Renal pelvis (tissue), 4 donors: ENCODE results near the gene ATRN. TPM values are rescaled to one million over a fixed set of nuclear protein-coding genes. Genes with fewer than 3 reads are reported as not detected.
"Not testable (repeated sequence)": the region's sequence is repeated elsewhere in the genome, so short reads cannot be mapped to it uniquely, and the experiment has no call there.

ENCODE experiments used
- DNase-seq: peaks from one replicate; pipeline ENCODE4 v3.0.0-alpha.2; 2013
- polyA plus RNA-seq, 3 donors: library from polyadenylated mRNA; unstranded; fragments of 120-200 nt; gene quantifications; one replicate each; pipeline ENCODE4 v1.2.1, GENCODE V29; 2013; ENCODE audit not compliant: insufficient read length in 3 of 3

ATRN gene
- polyA plus RNA-seq, 3 donors: 47.6 to 56.7 (median 53.5) TPM

DNA sequence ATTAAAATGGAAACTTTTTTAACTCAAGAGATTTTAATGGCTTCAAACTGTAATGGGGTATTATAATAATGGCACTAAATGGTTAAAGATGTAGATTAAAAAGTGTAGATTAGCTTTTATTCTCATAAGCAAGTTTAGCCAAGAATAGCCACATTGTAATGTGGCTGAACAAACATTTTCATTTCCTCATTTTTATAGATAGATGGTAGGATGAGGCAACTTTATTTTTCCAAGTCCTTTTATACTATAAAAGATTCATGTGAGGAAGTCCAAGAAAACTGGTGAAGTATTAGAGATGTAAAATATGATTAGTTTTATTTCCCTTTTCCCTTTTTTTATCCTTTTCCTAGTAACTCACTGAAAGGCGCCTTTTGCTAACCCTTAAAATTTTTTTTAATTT is 88.8 kb downstream of the ATRN start:
- DNase-seq: no peak

DNA sequence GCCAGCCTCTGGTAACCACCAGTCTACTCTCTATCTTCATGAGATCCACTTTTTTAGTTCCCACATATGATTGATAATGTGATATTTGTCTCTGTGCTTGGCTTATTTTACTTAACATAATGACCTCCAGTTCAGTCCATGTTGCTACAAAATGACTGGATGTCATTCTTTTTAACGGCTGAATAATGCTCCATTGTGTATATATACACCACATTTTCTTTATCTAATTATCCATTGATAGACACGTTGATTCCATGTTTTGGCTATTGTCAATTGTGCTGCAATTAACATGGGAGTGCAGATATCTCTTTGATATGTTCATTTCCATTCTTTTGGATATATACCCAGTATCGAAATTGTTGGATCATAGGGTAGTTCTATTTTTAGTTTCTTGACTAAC is 89.3 kb downstream of the ATRN start:
- no peak for DNase-seq

DNA sequence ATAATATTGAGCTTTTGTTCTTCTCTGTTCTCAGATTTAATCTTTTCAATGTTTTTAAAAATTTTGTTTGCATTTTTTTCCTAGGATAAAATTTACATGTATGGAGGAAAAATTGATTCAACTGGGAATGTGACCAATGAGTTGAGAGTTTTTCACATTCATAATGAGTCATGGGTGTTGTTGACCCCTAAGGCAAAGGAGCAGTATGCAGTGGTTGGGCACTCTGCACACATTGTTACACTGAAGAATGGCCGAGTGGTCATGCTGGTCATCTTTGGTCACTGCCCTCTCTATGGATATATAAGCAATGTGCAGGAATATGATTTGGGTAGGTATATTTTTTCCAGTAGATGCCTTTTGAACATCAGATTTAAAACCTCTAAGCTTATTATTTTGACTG is 89.8 kb downstream of the ATRN start:
- no peak for DNase-seq

DNA sequence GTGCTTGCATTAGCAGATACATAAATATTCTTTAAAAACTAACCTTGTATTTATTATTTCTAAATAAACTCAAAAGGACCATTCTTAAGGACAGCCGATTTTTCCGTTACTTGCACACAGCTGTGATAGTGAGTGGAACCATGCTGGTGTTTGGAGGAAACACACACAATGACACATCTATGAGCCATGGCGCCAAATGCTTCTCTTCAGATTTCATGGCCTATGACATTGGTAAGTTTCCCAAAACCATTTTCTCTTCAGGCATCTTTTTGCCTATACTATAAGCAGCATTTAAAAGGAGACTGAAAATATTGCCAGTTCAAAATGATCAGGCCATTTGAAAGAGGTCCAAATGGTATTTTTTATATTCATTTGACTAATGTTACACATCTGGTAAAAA is 92.3 kb downstream of the ATRN start:
- DNase-seq: peak; percentile 40

DNA sequence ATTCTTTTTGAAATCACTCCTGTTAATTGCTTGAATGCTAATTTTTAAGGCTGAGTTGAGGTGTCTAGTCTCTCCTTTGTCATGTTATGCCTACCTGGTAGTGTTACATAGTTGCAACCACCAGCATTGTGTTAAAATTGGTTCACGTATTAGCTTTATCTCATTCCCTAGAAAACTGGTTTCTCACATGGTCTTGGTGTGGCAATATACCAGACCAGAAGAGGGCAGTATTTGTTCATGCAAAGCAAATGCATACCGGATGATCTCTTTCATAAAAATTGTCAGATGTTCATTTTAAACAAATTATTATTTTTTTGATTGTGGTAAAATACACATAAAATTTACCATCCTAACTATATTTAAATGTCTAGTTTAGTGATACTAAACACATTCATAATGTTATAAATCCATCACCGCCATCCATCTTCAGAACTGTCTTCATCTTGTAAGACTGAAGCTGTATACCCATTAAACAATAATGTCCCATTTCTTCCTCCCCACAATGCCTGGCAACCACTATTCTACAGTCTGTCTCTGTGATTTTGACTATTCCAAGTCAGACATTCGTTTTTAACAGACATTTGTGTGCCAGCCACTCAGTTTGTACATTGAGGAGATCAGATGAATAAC is 92.8 kb downstream of the ATRN start:
- peak; percentile 14 for DNase-seq

DNA sequence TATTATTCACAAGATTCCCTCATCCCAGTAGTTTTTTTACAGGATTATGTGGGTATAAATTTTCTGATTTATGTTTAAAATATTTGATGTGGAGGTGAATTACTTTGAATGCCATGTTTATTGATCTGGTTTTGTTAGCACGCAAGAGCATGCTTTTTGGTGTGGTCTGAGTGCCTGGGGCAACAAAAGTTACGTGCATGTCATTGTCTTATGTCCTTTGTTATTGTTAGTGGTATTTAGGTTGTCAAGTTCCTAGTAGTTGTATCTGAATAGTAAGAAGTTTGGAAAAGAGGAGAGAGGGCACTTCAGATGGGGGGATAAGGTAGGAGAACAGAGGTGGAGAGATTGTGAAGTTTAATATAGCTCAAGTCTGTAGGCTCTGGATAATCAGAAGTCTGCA is 95.0 kb downstream of the ATRN start:
- no peak for DNase-seq

DNA sequence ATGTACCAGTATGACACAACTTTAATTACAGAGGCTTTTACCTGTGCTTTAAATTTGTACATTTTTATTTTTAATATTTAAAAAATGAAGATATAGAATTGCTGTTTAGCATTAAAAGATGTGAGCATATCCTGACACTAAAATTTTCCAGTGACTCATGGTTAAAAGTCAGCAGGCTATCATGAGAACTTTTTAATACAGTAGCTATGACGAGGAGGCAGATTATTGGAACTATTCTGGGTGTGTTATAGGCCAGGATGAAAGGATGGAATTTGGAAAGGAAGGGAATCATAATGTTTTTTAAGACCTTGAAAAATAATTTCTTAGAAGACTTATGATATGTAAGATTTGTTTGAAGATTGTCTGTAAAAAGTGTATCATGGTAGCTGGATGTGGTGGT is 101.3 kb downstream of the ATRN start:
- DNase-seq: no peak

DNA sequence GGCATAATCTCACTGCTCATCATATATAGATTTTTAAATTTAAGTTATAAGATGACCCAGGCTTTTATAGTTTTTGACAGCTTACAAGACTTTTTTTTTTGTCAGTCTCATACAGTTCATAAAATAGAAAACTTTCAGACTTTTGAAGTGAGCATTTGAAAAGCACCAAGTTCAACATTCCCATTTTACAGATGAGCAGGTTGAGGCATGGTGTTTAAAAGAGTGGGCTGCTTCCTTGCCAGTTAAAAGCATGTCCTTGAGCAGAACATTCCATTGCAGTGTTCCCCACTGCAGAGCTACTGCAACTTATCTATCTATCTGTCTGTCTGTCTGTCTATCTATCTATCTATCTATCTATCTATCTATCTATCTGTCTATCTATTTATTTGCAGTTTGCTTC is 105.5 kb downstream of the ATRN start:
- no peak for DNase-seq

DNA sequence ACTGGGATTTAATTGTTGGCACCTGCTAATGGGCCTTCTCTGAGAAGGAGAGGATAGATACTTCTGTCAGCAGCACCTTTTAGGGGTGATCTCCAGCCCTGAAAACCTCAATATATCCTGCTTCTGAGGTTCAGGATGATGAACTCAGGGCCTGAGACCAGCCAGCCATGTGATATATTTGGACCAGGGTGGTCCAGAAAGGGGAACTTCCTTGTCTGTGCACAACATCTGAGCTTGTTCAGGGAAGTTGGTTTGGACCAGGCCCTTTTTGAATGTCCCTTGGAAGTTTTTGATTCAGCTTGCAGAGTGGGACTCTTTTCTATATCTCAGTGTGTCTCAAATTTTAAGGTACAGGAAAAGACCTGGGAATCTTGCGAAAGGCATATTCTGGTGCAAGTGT is 106.5 kb downstream of the ATRN start:
- no peak for DNase-seq

DNA sequence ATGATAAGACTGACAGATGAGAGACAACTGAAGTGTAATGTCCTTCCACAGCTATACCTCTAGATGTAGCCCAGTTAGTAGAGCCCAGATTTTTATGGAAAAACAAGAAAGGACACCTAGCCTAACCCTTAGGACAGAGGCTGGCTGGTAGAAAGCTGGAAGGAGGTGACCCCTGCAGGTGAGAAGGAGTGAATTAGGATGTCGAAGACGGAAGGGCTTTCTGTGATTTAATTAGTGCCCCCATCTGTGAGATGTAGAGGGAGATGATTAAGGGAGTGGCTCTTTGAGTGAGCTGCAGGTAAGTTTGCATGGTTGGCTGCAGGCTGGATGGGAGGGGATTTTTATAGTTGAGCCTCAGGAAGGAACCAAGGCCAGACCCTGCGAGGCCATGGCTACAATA is 109.6 kb downstream of the ATRN start:
- DNase-seq: no peak

DNA sequence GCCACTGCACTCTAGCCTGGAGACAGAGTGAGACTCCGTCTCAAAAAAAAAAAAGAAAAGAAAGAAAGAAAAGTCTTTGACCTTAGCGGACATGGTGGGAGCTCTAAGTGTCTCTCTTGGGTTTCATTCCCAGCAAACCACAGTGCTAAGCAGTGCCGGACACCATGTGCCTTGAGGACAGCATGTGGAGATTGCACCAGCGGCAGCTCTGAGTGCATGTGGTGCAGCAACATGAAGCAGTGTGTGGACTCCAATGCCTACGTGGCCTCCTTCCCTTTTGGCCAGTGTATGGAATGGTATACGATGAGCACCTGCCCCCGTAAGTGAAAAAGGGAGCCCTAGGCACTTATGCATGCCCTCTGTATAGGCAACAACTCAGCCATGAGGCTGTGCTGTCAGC is 112.9 kb downstream of the ATRN start:
- no peak for DNase-seq

DNA sequence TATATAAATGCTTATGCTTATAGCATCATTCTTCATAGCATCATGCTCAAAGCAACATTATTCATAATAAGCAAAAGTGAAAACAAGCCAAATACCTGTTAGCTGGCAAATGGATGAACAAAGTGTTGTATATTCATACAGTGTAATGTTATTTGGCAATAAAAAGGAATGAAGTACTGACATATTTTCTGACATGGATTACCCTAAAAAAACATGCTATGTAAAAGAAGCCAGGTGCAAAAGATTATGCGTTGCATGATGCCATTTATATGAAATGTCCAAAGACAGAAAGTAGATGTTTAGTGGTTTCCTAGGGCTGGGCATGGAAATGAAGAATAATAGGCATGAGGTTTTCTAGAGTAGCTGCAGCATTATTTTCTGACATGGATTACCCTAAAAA is 115.3 kb downstream of the ATRN start:
- no peak for DNase-seq

DNA sequence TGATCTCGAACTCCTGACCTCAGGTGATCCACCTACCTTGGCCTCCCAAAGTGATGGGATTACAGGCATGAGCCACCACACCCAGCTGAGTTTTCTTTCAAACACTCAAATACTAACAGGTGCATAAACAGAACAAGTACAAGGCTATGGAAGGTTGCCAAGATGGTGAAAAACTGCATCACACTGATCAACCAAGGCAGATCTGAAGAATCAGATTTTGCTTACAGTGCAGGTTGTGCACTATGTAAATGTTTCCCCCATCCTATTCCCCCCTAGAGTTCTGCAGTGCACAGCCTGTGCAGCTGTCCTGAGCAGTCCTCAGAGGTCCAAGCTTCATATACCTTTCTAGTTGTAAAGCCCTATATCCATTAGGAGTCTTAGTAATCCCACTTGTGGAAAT is 119.3 kb downstream of the ATRN start:
- DNase-seq: no peak

DNA sequence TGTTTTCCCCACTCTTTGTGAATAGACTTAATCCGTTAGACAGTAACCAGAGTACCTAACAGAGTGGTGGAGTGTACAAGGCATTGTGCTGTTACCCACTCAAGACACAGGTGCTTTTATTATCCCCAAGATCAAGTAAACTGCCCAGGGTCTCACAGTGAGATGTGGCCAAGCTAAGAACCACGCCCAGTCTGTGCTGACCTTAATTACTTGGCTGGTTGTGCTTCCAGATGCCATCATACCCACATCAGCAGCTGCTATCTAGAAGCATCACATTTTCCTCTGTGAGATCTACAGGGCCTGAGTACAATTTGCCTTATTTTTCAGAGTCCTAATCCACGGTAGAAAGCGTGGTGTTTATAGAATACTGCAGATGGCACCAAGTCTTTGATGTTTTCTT is 122.1 kb downstream of the ATRN start:
- no peak for DNase-seq

DNA sequence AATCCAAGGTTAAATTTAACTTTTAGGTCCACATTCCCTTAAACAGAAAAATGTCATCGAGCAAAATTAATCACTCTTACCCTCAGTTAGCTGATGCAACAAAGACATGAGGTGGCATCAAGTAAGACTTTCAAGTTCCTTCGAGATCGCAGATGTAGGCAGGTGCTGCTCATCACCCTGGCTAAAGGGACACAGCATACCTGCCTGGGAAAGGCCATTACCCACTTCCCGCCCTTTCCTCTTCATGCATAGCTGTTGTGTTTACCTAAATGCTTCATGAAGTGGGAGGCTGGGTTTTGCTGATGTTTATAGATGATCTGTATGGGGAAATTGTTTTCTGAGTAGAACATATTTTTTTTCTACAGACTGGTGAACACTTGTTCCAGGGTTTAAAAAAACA is 124.7 kb downstream of the ATRN start:
- no peak for DNase-seq

DNA sequence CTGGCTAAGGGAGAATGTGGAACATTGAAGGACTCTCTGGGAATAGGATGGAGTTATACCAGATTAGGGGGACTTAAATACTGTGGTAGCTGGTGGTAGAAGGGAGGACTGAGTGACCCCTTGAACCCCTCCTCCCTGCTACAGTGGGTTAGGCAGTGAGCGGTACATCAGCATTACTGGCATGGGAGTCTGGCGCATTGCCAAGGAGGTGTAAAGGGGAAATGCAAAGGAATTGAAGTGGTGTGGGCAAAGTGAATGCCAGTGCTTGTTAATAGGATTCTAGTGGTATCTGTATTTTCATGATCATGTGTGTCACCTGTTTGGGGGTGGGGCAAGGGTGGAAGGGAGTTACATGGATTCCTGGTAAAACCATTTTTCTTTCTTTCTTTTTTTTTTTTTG is 132.3 kb downstream of the ATRN start:
- no peak for DNase-seq

DNA sequence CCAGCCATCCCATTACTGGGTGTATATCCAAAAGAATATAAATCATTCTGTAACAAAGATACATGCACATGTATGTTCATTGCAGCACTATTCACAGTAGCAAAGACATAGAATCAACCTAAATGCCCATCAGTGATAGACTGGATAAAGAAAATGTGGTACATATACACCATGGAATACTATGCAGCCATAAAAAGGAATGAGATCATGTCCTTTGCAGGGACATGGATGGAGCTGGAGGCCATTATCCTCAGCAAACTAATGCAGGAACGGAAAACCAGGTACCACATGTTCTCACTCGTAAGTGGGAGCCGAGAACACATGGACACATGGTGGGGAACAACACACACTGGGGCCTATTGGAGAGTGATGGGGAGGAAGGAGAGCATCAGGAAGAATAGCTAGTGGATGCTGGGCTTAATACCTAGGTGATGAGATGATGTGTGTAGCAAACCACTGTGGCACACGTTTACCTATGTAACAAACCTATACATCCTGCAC is 134.6 kb downstream of the ATRN start:
- DNase-seq: not testable (repeated sequence)

DNA sequence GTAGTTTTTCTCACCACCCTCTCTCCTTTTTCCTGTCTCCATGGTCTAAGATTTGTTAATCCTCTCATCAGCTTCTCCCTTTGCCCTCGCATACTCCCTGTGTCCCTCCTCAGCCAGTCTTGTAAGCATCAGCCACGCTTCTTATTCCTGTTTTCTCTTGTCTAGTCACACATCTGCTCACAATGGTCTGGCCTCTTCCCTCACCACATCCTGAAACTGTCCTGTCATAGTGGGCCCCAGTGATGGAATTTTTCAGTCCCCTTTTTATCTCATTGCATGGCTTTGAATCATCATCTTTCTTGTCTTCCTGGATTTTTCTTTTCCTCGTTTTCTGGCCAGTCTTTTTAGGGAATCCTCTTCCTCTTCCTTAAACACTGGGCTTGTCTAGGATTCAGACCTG is 135.2 kb downstream of the ATRN start:
- no peak for DNase-seq

DNA sequence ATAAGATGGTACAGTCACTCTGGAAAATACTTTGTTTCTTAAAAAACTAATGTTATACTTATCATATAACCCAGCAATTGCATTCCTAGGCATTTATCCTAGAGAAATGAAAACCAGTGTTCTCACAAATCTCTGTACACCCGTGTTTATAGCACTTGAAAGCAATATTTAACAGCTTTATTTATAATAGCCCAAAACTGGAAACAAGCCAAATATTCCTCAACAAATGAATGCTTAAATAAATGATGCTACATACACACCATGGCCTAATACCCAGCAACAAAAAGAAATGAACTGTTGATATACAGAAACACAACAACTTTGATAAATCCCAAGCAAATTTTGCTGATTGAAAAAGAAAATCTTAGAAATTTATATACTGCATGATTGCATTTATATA is 141.1 kb downstream of the ATRN start:
- DNase-seq: no peak

DNA sequence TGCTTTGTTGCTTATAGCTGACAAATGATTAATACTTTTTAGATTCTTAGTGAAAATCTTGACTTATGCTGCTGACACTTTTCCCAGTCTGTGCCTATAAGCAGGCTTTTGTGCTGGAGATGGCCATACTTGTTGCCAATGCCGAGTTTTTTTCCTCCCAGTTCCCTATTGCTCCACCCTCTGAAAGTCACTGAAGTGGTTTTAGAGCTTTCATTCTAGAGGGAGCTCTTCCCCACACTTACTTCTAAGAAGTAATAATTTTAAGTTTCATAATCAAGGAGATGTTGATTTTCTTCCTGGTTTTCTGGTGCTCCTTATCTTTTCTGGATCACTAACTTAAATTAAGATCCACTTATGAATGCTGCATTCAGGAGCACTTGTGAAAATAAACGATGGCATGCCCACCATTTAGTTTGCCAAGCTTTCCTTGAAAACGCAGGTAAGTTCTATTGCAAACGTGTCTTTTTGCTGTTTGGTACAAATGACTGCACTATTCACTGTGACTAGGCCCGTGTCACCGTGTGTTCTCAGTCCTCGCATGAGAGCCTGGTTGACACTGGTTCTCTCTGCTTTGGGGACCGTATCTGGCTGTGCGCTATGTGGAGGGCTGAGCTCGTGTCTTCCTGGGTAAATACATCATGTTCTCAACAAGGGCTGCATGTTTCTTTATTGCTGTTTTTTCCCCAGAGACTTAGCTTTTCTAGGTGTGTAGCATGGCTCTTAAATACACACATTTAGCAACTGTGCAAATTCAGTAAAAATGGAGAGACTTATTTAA is 142.2 kb downstream of the ATRN start:
- no peak for DNase-seq

DNA sequence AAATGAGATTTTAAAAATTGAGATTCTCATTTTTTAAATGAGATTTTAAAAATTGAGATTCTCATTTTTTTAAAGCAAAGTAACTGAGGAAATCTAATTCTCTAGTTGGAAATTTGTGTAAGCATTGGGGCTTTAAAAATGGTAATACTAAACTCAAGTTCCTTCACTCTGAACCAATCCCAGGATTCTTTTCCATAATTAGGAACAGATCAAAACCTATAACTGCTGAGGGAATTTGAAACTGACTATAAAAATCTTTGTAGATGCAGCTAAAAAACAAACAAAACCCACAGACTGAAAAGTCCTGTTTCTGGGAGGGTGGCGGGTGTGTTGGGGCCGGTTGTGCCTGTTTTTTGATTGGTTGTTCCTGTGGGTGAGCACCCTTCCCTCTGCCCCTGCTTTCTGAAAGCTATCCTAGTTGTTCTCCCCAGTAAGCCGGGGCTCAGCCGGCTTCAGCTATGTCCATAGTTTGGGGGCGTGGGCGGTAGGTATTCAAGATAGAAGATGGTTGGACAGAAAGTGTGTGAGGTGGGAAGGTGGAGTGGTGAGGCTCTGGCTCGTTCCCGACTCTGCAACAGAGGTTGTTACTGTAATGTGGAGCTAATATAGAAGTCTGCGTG is 143.1 kb downstream of the ATRN start:
- DNase-seq: no peak

DNA sequence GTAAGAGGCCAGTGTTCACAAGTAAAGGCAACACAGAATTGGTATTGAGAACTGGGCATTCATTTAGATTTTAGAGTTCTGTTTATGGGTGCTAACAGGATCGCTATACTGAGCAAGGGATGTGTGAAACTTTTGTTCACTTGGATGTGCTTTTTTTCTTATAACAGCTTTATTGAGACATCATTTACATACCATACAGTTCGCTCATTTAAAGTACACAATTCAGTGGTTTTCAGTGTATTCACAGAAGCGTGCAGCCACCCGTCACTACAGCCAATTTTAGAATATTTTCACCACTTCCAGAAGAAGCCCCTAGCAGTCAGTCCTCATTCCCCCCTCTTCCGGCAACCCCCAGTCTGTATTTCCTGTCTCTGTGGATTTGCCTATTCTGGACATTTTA is 143.6 kb downstream of the ATRN start:
- no peak for DNase-seq

DNA sequence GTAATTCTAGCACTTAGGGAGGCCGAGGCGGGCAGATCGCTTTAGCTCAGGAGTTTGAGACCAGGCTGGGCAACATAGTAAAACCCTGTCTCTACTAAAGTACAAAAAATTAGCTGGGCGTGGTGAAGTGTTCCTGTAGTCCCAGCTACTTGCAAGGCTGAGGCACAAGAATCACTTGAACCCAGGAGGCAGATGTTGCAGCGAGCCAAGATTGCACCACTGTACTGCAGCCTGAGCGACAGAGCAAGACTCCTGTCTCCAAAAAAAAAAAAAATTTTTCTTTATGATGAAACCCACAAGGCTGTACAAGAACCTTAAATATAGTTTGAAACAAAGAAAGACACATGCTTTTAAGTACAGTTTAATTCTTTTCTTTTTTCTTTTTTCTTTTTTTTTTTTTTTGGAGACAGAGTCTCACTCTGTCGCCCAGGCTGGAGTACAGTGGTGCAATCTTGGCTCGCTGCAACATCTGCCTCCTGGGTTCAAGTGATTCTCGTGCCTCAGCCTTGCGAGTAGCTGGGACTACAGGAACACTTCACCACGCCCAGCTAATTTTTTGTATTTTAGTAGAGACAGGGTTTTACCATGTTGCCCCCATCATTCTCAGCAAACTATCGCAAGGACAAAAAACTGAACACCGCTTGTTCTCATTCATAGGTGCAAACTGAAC is 144.5 kb downstream of the ATRN start:
- not testable (repeated sequence) for DNase-seq
